Brain microvascular endothelial cell (primary cell): Measurements from ENCODE around the gene NAE1.

Source experiments
- DNase-seq: peaks from one replicate; pipeline ENCODE4 v3.0.0-alpha.2; 2020
- H3K27ac ChIP-seq: fragments of 250-450 bp; sonication (Bioruptor Pico); 2 replicates; pipeline ENCODE4 v1.5.1; 2020; ENCODE audit warnings: mild to moderate bottlenecking, moderate library complexity
- H3K27me3 ChIP-seq: fragments of 250-450 bp; sonication (Bioruptor Pico); replicated peaks from 2 replicates; pipeline ENCODE4 v1.5.1; 2020; ENCODE audit warnings: mild to moderate bottlenecking
- H3K36me3 ChIP-seq: fragments of 250-450 bp; sonication (Bioruptor Pico); replicated peaks from 2 replicates; pipeline ENCODE4 v1.5.1; 2020; ENCODE audit warnings: mild to moderate bottlenecking
- H3K4me3 ChIP-seq: 2 replicates; pipeline ENCODE4 v1.5.1; 2011; ENCODE audit warnings: low read depth, mild to moderate bottlenecking, control low read depth, low read length, moderate library complexity
- in situ Hi-C: cut with HindIII; loops from 2 replicates; pipeline ENCODE4 v1.10.0; 2017; ENCODE audit warnings: low sequenced_read_pairs, low pct_ligation_motif_present
- TF ChIP-seq, protein P1 (sequence below): IDR thresholded peaks from 2 replicates; pipeline ENCODE4 v1.5.1; 2011; ENCODE audit warnings: low read depth, mild to moderate bottlenecking, moderate library complexity, low read length, control low read depth, inconsistent platforms; ENCODE audit errors: missing control alignments

Gene NAE1

DNA sequence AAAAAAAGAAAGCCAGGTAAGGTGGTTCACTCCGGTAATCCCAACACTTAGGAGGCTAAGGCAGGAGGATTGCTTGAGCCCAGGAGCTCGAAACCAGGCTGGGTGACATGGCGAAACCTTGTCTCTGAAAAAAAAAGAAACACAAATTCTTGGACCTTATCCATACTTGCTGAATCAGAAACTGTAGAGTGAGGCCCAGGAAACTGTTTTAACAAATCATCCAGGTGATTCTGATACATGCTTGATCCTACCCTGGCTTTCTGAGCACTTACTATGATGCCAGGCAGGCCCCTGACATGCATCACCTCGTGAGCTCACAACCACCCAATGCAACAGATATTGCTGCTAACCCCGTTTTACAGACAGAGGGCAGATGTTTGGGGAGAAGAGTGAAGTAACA, 4.0 kb upstream of the NAE1 start:
- in situ Hi-C loops, result no loop called here
- no peak overlapping the region for H3K4me3 ChIP-seq
- TF ChIP-seq, protein P1, sequence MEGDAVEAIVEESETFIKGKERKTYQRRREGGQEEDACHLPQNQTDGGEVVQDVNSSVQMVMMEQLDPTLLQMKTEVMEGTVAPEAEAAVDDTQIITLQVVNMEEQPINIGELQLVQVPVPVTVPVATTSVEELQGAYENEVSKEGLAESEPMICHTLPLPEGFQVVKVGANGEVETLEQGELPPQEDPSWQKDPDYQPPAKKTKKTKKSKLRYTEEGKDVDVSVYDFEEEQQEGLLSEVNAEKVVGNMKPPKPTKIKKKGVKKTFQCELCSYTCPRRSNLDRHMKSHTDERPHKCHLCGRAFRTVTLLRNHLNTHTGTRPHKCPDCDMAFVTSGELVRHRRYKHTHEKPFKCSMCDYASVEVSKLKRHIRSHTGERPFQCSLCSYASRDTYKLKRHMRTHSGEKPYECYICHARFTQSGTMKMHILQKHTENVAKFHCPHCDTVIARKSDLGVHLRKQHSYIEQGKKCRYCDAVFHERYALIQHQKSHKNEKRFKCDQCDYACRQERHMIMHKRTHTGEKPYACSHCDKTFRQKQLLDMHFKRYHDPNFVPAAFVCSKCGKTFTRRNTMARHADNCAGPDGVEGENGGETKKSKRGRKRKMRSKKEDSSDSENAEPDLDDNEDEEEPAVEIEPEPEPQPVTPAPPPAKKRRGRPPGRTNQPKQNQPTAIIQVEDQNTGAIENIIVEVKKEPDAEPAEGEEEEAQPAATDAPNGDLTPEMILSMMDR, result no peak
- no peaks in the 10 kb centered on the region for H3K27me3 ChIP-seq
- no peak overlapping the region for H3K27ac ChIP-seq
- no peak for DNase-seq
- H3K36me3 ChIP-seq, result no peaks in the 10 kb centered on the region

DNA sequence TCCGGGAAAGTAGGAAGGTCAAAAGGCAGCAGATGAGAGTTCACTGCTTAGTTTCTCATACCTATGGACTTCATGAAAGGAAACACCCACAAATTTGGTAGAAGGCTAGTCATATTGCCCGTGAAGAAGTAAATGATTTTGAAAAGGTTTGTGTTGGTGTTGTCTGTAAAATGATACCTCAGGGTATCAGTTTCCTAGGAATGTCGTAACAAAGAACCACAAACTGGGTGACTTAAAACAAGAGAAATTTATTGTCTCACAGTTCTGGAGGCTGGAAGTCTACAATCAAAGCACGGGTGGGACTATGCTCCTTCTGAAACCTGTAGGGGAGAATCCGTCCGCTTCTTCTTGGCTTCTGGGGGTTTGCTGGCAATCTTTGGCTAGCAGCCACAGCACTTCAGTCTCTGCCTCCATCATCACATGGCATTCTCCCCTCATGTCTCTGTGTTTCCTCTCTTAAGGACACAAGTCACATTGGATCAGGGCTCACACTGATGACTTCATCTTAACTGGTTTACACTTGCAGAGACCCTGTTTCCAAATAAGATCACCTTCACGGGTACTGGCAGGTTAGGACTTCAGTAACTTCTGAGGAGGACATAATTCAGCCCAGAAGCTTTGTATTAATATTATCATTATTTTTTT, 2.0 kb upstream of the NAE1 start:
- Histone ChIP-seq H3K36me3 (no peaks in the 10 kb centered on the region), H3K27me3 (no peaks in the 10 kb centered on the region), H3K27ac (no peak overlapping the region), H3K4me3 (no peak overlapping the region)
- in situ Hi-C loops, result no loop called here
- no peak for DNase-seq
- TF ChIP-seq, protein P1, result no peak

DNA sequence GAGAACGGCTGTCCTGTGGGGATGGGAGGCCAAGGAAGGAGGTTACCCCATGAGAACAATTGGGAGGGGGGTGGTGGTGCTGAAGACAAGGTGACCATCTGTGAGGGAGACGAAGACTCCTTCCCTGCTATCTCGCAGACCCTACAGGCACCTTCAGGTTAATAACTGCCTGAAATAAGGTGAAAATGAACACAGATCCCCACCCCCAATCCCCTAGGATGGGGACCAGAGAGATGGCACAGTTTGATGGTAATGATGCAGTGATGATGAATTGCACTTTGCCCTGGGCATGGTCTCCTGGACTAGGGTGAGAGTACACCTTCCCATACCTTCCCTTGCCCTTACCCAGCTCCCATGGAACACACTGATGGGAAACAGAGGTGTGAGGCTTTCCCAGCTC, 1.4 kb upstream of the NAE1 start:
- no peak overlapping the region for H3K27ac ChIP-seq
- in situ Hi-C loops, result no loop called here
- TF ChIP-seq, protein P1, result no peak
- no peak for DNase-seq
- no peak overlapping the region for H3K4me3 ChIP-seq
- H3K27me3 ChIP-seq, result no peaks in the 10 kb centered on the region
- no peaks in the 10 kb centered on the region for H3K36me3 ChIP-seq

DNA sequence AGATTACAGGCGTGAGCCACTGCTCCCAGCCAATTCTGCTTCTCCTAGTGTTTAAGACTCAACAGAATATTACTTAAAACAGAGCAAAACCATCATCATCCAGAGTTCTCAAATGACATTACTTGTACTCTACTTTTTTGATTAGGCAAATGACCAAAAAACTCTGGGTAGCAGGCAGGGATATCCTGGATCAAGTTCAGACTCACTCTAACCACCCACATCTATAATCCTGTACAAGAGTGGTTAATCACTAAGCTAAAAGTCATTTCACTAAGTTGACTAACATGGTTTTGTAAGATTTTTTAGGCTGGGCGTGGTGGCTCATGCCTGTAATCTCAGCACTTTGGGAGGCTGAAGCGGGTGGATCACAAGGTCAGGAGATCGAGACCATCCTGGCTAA, 6.8 kb downstream of the NAE1 start:
- Histone ChIP-seq H3K27ac (no peak overlapping the region), H3K36me3 (peaks cover 42% of the 10 kb centered on the region), H3K27me3 (no peaks in the 10 kb centered on the region), H3K4me3 (no peak overlapping the region)
- TF ChIP-seq, protein P1, result no peak
- in situ Hi-C loops, result no loop called here
- no peak for DNase-seq

DNA sequence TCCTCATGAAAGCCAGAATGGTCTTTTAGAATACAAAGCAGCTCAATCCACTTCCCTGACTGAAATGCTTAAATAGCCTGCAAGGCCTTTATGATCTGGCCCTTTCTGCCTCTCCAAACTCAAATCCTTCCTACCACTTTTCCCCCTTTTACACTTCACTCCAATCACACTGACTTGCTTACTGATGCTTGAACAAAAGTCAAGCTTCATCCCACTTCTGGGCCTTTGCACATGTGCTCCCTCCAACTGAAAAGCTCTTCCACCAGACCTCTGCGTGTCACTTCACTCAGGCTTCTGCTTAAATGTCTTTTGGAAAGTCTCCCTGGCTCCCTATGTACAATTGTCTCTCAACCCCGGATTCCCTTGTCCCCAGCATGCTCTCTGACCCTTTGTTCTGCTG, 16.0 kb downstream of the NAE1 start:
- Histone ChIP-seq H3K36me3 (peaks cover 40% of the 10 kb centered on the region), H3K27me3 (no peaks in the 10 kb centered on the region), H3K4me3 (no peak overlapping the region), H3K27ac (no peak overlapping the region)
- in situ Hi-C loops, result no loop called here
- TF ChIP-seq, protein P1, result no peak
- DNase-seq, result no peak

DNA sequence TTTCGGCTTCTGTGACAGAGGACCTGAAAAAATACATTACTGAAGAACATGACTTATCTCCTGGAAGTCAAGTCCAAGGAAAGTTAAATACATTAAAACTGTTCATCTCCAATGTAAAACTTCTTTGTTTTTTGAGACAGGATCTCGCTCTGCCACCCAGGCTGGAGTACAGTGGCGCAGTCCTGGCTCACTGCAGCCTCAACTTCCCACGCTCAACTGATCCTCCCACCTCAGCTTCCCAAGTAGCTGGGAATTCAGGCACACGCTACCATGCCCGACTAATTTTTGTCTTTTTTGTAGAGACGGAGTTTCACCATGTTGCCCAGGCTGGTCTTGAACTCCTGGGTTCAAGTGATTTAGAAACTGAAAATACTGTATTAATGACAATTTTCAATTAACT, 19.7 kb downstream of the NAE1 start:
- no peak overlapping the region for H3K4me3 ChIP-seq
- H3K27me3 ChIP-seq, result no peaks in the 10 kb centered on the region
- TF ChIP-seq, protein P1, result no peak
- H3K27ac ChIP-seq, result no peak overlapping the region
- in situ Hi-C loops, result no loop called here
- no peak for DNase-seq
- peaks cover 32% of the 10 kb centered on the region for H3K36me3 ChIP-seq
